BE2C (cell line): ENCODE measurements around the gene RADIL.

Experiments
- DNase-seq: peaks from one replicate; pipeline ENCODE4 v3.0.0-alpha.2; 2020
- H3K27me3 ChIP-seq: fragments of 250-450 bp; sonication (Bioruptor Pico); 2 replicates; pipeline ENCODE4 v1.5.1; 2020; ENCODE audit warnings: mild to moderate bottlenecking
- H3K36me3 ChIP-seq: fragments of 250-450 bp; sonication (Bioruptor Pico); 2 replicates; pipeline ENCODE4 v1.5.1; 2020; ENCODE audit warnings: mild to moderate bottlenecking
- H3K4me1 ChIP-seq: fragments of 250-450 bp; sonication (Bioruptor Pico); 2 replicates; pipeline ENCODE4 v1.5.1; 2020
- H3K4me3 ChIP-seq: 2 replicates; pipeline ENCODE4 v1.5.1; 2011; ENCODE audit warnings: low read depth, low read length
- H3K9me3 ChIP-seq: fragments of 250-450 bp; sonication (Bioruptor Pico); 2 replicates; pipeline ENCODE4 v1.5.1; 2020
- TF ChIP-seq, protein P1 (sequence below): IDR thresholded peaks from 2 replicates; pipeline ENCODE4 v1.5.1; 2012; ENCODE audit warnings: mild to moderate bottlenecking, low read depth, low read length

Gene RADIL

GRCh38 chr7:4792537-4793126 is 90.9 kb downstream of the RADIL start:
- peak; percentile 11 for DNase-seq
- no peaks in the 10 kb centered on the region for H3K4me1 ChIP-seq
- TF ChIP-seq, protein P1, sequence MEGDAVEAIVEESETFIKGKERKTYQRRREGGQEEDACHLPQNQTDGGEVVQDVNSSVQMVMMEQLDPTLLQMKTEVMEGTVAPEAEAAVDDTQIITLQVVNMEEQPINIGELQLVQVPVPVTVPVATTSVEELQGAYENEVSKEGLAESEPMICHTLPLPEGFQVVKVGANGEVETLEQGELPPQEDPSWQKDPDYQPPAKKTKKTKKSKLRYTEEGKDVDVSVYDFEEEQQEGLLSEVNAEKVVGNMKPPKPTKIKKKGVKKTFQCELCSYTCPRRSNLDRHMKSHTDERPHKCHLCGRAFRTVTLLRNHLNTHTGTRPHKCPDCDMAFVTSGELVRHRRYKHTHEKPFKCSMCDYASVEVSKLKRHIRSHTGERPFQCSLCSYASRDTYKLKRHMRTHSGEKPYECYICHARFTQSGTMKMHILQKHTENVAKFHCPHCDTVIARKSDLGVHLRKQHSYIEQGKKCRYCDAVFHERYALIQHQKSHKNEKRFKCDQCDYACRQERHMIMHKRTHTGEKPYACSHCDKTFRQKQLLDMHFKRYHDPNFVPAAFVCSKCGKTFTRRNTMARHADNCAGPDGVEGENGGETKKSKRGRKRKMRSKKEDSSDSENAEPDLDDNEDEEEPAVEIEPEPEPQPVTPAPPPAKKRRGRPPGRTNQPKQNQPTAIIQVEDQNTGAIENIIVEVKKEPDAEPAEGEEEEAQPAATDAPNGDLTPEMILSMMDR, result no peak
- no peaks in the 10 kb centered on the region for H3K27me3 ChIP-seq
- H3K36me3 ChIP-seq, result peaks cover 6% of the 10 kb centered on the region; the same call in 1 of the 2 replicates
- no peaks in the 10 kb centered on the region for H3K9me3 ChIP-seq
- no peak overlapping the region for H3K4me3 ChIP-seq

- Histone ChIP-seq H3K4me3 (no peak overlapping the region), H3K9me3 (no peaks in the 10 kb centered on the region), H3K27me3 (no peaks in the 10 kb centered on the region), H3K36me3 (peaks cover 6% of the 10 kb centered on the region; the same call in 1 of the 2 replicates), H3K4me1 (no peaks in the 10 kb centered on the region)
- TF ChIP-seq, protein P1, result peak; percentile 39
- peak; percentile 69 for DNase-seq
These were observed 91.6 kb downstream of the RADIL start for GRCh38 chr7:4791738-4792536.

DNA sequence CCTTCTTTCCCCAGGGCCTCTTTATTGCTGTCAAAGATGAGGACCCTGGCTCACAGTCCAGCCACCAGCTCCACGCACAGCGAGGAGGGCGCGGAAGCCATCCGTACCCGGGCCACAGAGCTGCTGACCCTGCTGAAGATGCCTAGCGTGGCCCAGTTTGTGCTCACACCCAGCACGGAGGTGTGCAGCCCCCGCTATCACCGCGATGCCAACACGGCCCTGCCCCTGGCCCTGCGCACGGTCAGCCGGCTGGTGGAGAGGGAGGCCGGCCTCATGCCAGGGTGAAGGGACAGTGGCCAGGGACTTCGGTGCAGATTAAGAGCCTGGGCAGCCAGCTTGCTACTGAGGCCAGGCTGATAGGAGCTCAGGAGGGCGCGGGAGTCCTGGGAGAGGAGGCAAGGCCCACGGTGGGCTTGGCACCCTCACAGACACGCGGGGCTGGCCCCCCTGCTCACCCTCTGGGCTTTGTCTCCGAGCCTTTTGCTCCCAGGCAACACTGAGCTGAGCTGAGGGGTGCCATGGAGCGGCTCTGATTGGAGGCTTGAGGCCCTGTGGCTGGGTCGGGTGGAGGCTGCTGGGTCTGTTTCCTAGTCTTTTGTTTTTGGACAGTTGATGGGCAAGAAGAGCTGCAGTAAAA is 92.3 kb downstream of the RADIL start:
- H3K4me3 ChIP-seq, result no peak overlapping the region
- TF ChIP-seq, protein P1, result no peak
- no peaks in the 10 kb centered on the region for H3K27me3 ChIP-seq
- H3K36me3 ChIP-seq, result peaks cover 7% of the 10 kb centered on the region; the same call in 1 of the 2 replicates
- H3K9me3 ChIP-seq, result no peaks in the 10 kb centered on the region
- peak; percentile 8 for DNase-seq
- no peaks in the 10 kb centered on the region for H3K4me1 ChIP-seq

DNA sequence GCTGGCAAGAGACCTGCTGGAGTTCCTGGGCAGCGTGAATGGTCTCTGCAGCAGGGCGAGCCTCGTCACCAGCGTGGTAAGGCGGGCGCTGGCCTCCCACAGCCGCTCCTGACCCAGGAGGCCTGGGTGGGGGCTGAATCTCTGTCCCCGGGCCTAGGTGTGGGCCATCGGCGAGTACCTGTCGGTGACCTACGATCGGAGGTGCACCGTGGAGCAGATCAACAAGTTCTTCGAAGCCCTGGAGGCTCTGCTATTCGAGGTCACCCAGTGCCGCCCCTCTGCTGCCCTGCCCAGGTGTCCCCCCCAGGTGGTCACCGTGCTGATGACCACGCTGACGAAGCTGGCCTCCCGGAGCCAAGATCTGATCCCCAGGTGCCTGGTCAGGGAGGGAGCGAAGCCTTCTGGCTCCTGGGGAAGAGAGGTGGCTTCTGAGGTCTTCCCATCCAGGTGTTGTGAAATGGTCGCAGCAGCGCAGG is 93.0 kb downstream of the RADIL start:
- H3K4me1 ChIP-seq, result no peaks in the 10 kb centered on the region
- no peaks in the 10 kb centered on the region for H3K27me3 ChIP-seq
- no peak overlapping the region for H3K4me3 ChIP-seq
- H3K9me3 ChIP-seq, result no peaks in the 10 kb centered on the region
- TF ChIP-seq, protein P1, result no peak
- no peak for DNase-seq
- H3K36me3 ChIP-seq, result peaks cover 11% of the 10 kb centered on the region; the same call in 1 of the 2 replicates

GRCh38 chr7:4790078-4790465 is 93.4 kb downstream of the RADIL start:
- no peak for DNase-seq
- Histone ChIP-seq H3K36me3 (peaks cover 11% of the 10 kb centered on the region; the same call in 1 of the 2 replicates), H3K4me1 (no peaks in the 10 kb centered on the region), H3K4me3 (no peak overlapping the region), H3K27me3 (no peaks in the 10 kb centered on the region), H3K9me3 (no peaks in the 10 kb centered on the region)
- TF ChIP-seq, protein P1, result no peak
